Astrocyte (in vitro differentiated cells and primary cell): ENCODE results near the gene RCAN2. TPM values are rescaled to one million over a fixed set of nuclear protein-coding genes. Genes with fewer than 3 reads are reported as not detected.

ENCODE experiments used
- DNase-seq: peaks from one replicate; pipeline ENCODE4 v3.0.0-alpha.2; 2010; ENCODE audit warnings: low read depth
- FAIRE-seq: peaks from 2 replicates; lab custom pipeline; 2011; peaks lifted over from hg19 to GRCh38; lab: Jason Lieb, UNC
- H2AFZ ChIP-seq: 2 replicates; pipeline ENCODE4 v1.6.0; 2012; ENCODE audit warnings: low read depth, low read length, inconsistent platforms
- H3K27ac ChIP-seq: 2 replicates; pipeline ENCODE4 v1.5.1; 2011; ENCODE audit warnings: low read depth, low read length, inconsistent platforms
- H3K27me3 ChIP-seq: 2 replicates; pipeline ENCODE4 v1.6.0; 2011; ENCODE audit warnings: low read length, inconsistent platforms; ENCODE audit not compliant: insufficient read depth
- H3K36me3 ChIP-seq: 2 replicates; pipeline ENCODE4 v1.5.1; 2011; ENCODE audit warnings: low read length, inconsistent platforms; ENCODE audit not compliant: insufficient read depth
- H3K4me1 ChIP-seq: 2 replicates; pipeline ENCODE4 v1.5.1; 2011; ENCODE audit warnings: low read length, inconsistent platforms; ENCODE audit not compliant: insufficient read depth
- H3K4me2 ChIP-seq: 2 replicates; pipeline ENCODE4 v1.6.0; 2012; ENCODE audit warnings: low read length, inconsistent platforms
- H3K4me3 ChIP-seq: 2 replicates; pipeline ENCODE4 v1.5.1; 2011; ENCODE audit warnings: low read depth, mild to moderate bottlenecking, low read length, inconsistent platforms; ENCODE audit not compliant: insufficient read depth
- H3K79me2 ChIP-seq: 2 replicates; pipeline ENCODE4 v1.6.0; 2012; ENCODE audit warnings: mild to moderate bottlenecking, low read length, inconsistent platforms; ENCODE audit not compliant: insufficient read depth
- H3K9ac ChIP-seq: 2 replicates; pipeline ENCODE4 v1.6.0; 2012; ENCODE audit warnings: mild to moderate bottlenecking, low read length, inconsistent platforms
- H3K9me3 ChIP-seq: 2 replicates; pipeline ENCODE4 v1.5.1; 2012; ENCODE audit warnings: low read depth, mild to moderate bottlenecking, low read length, inconsistent platforms; ENCODE audit not compliant: insufficient read depth
- H4K20me1 ChIP-seq: 2 replicates; pipeline ENCODE4 v1.6.0; 2012; ENCODE audit warnings: low read length, inconsistent platforms; ENCODE audit not compliant: insufficient read depth
- H3K27ac Mint-ChIP-seq: one replicate; pipeline ENCODE4 v1.8.0; 2021; ENCODE audit warnings: mild to moderate bottlenecking, mixed read lengths; ENCODE audit not compliant: unreplicated experiment
- H3K27me3 Mint-ChIP-seq: one replicate; pipeline ENCODE4 v1.8.0; 2021; ENCODE audit warnings: low read depth, mixed read lengths; ENCODE audit not compliant: unreplicated experiment
- H3K36me3 Mint-ChIP-seq: one replicate; pipeline ENCODE4 v1.8.0; 2021; ENCODE audit warnings: low read depth, mixed read lengths; ENCODE audit not compliant: unreplicated experiment
- H3K4me1 Mint-ChIP-seq: one replicate; pipeline ENCODE4 v1.8.0; 2021; ENCODE audit warnings: low read depth, mixed read lengths; ENCODE audit not compliant: unreplicated experiment
- H3K4me3 Mint-ChIP-seq: one replicate; pipeline ENCODE4 v1.8.0; 2021; ENCODE audit warnings: mild to moderate bottlenecking, moderate library complexity, mixed read lengths; ENCODE audit not compliant: unreplicated experiment
- H3K9me3 Mint-ChIP-seq: one replicate; pipeline ENCODE4 v1.8.0; 2021; ENCODE audit warnings: mild to moderate bottlenecking, mixed read lengths; ENCODE audit not compliant: unreplicated experiment
- CTCF ChIP-seq: IDR thresholded peaks from 2 replicates; pipeline ENCODE4 v1.5.1; 2011; ENCODE audit warnings: low read depth, mild to moderate bottlenecking, inconsistent platforms, low read length, moderate library complexity; ENCODE audit not compliant: insufficient read depth
- EZH2 ChIP-seq: IDR thresholded peaks from 2 replicates; pipeline ENCODE4 v1.6.1; 2012; ENCODE audit warnings: mild to moderate bottlenecking, low read length, inconsistent platforms; ENCODE audit not compliant: insufficient read depth
- total RNA-seq: library from RNA; stranded (reverse); gene quantifications from 2 replicates; pipeline ENCODE4 v1.2.1, GENCODE V29; 2021

The RCAN2 gene
- total RNA-seq, 1 donor from 2014 or later = 10.6 TPM

GRCh38 chr6:46302816-46303215 is 188.4 kb downstream of the RCAN2 start:
- Histone ChIP-seq H3K36me3 (no peaks in the 10 kb centered on the region), H3K27ac (no peak overlapping the region), H4K20me1 (no peaks in the 10 kb centered on the region), H3K9me3 (no peaks in the 10 kb centered on the region), H3K4me1 (no peaks in the 10 kb centered on the region), H3K27me3 (no peaks in the 10 kb centered on the region), H2AFZ (no peak overlapping the region), H3K4me3 (no peak overlapping the region), H3K79me2 (no peaks in the 10 kb centered on the region), H3K4me2 (no peak overlapping the region), H3K9ac (no peak overlapping the region)
- no peaks in the 10 kb centered on the region for H3K27me3 Mint-ChIP-seq
- no peaks in the 10 kb centered on the region for H3K36me3 Mint-ChIP-seq
- no peak for FAIRE-seq
- no peak overlapping the region for H3K27ac Mint-ChIP-seq
- H3K4me3 Mint-ChIP-seq = no peak overlapping the region
- DNase-seq = no peak
- H3K4me1 Mint-ChIP-seq = no peaks in the 10 kb centered on the region
- no peak for TF ChIP-seq EZH2
- no peak for TF ChIP-seq CTCF
- peaks cover 3% of the 10 kb centered on the region for H3K9me3 Mint-ChIP-seq

GRCh38 chr6:46302176-46302575 is 189.1 kb downstream of the RCAN2 start:
- no peak overlapping the region for H3K4me3 Mint-ChIP-seq
- Histone ChIP-seq H3K79me2 (no peaks in the 10 kb centered on the region), H2AFZ (no peak overlapping the region), H3K27ac (no peak overlapping the region), H3K36me3 (no peaks in the 10 kb centered on the region), H3K4me2 (no peak overlapping the region), H3K4me3 (no peak overlapping the region), H3K27me3 (no peaks in the 10 kb centered on the region), H3K9me3 (no peaks in the 10 kb centered on the region), H3K9ac (no peak overlapping the region), H3K4me1 (no peaks in the 10 kb centered on the region), H4K20me1 (no peaks in the 10 kb centered on the region)
- no peak for FAIRE-seq
- no peak for DNase-seq
- H3K36me3 Mint-ChIP-seq = no peaks in the 10 kb centered on the region
- H3K9me3 Mint-ChIP-seq = peaks cover 3% of the 10 kb centered on the region
- no peaks in the 10 kb centered on the region for H3K4me1 Mint-ChIP-seq
- TF ChIP-seq CTCF = no peak
- TF ChIP-seq EZH2 = no peak
- no peaks in the 10 kb centered on the region for H3K27me3 Mint-ChIP-seq
- H3K27ac Mint-ChIP-seq = no peak overlapping the region

GRCh38 chr6:46299253-46299652 is 192.0 kb downstream of the RCAN2 start:
- Mint-ChIP-seq H3K4me3 (no peak overlapping the region), H3K27ac (no peak overlapping the region)

More at GRCh38 chr6:46299253-46299652, 192.0 kb downstream of the RCAN2 start:
- H4K20me1 ChIP-seq = no peaks in the 10 kb centered on the region
- TF ChIP-seq CTCF = no peak
- no peak for TF ChIP-seq EZH2
- H3K9me3 Mint-ChIP-seq = no peaks in the 10 kb centered on the region
- H3K27ac ChIP-seq = no peak overlapping the region
- no peak overlapping the region for H3K4me2 ChIP-seq
- H3K9me3 ChIP-seq = no peaks in the 10 kb centered on the region
- no peaks in the 10 kb centered on the region for H3K36me3 Mint-ChIP-seq
- H3K27me3 Mint-ChIP-seq = no peaks in the 10 kb centered on the region
- no peaks in the 10 kb centered on the region for H3K4me1 Mint-ChIP-seq
- H3K36me3 ChIP-seq = no peaks in the 10 kb centered on the region
- no peaks in the 10 kb centered on the region for H3K27me3 ChIP-seq
- H3K4me1 ChIP-seq = no peaks in the 10 kb centered on the region
- H3K79me2 ChIP-seq = no peaks in the 10 kb centered on the region
- no peak for DNase-seq
- no peak for FAIRE-seq
- no peak overlapping the region for H3K9ac ChIP-seq
- no peak overlapping the region for H2AFZ ChIP-seq
- no peak overlapping the region for H3K4me3 ChIP-seq
